ENCODE results near the gene SYNJ2.

Gene SYNJ2

DNA sequence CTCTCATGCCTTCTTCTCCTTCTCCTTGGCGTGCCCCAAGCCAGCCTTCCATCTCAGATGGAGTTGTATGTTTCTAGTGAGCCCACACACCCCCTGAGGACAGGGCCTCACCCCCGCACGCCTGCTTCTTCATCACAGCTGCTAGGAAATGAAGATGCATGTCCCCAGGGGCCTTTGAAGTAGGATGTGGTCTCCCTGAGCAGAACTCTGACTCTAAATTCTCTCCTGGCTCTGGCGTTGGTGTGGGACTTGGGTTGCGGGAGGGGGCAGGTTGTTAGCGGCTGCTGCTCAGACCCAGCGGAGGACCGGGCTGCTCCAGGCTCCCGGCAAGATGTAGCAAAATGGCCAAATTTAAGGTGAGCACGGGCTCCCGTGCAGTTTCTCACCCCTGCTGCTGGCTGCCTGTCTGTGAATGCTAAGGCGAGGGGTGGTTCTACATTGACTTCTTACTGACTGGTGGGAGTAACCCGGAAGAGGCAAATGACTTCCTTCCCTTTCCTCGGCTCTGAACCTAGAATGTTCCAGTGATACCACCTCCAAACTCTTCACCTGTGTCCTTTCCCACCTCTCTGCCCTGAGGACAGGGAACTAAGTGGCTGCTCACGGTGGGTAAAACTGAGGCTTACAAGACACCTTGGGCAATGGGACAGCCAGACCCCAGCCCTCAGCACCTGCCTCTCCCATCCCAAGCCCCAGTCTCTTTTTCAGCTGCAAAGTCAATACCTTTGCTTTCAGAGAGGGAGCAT is 8.8 kb downstream of the SYNJ2 start:
- peaks cover 80% of the 10 kb centered on the region for H3K79me2 ChIP-seq (ENCODE audit: low read length)
- H3F3A ChIP-seq (ENCODE audit: insufficient read depth, low read length): no peaks in the 10 kb centered on the region
- H3K9me2 ChIP-seq (replicated peaks; ENCODE audit: insufficient read depth, low read length): no peaks in the 10 kb centered on the region
- H3K36me3 ChIP-seq (replicated peaks; ENCODE audit: insufficient read depth, low read length): no peaks in the 10 kb centered on the region
- no peak overlapping the region for H3K4me2 ChIP-seq (ENCODE audit: low read depth, low read length)
- no peaks in the 10 kb centered on the region for H3K27me3 ChIP-seq (replicated peaks; ENCODE audit: insufficient read depth, low read length)
- H3K4me3 ChIP-seq (ENCODE audit: low read length): no peak overlapping the region
- no peaks in the 10 kb centered on the region for H4K20me1 ChIP-seq (ENCODE audit: insufficient read depth, low read length)
- DNase-seq: no peak
- no peak overlapping the region for H3K9ac ChIP-seq (ENCODE audit: low read length)
- no peak overlapping the region for H3K27ac ChIP-seq (ENCODE audit: low read length)
- H3K9me3 ChIP-seq (replicated peaks; ENCODE audit: insufficient read depth, low read length): no peaks in the 10 kb centered on the region
- TF ChIP-seq EZH2 (optimal IDR thresholded peaks at IDR 0.05; ENCODE audit: low read depth, low read length) (no peak), EZH2phosphoT487 (IDR thresholded peaks at IDR 0.05; ENCODE audit: low read length) (no peak)
- TF ChIP-seq, protein P1, sequence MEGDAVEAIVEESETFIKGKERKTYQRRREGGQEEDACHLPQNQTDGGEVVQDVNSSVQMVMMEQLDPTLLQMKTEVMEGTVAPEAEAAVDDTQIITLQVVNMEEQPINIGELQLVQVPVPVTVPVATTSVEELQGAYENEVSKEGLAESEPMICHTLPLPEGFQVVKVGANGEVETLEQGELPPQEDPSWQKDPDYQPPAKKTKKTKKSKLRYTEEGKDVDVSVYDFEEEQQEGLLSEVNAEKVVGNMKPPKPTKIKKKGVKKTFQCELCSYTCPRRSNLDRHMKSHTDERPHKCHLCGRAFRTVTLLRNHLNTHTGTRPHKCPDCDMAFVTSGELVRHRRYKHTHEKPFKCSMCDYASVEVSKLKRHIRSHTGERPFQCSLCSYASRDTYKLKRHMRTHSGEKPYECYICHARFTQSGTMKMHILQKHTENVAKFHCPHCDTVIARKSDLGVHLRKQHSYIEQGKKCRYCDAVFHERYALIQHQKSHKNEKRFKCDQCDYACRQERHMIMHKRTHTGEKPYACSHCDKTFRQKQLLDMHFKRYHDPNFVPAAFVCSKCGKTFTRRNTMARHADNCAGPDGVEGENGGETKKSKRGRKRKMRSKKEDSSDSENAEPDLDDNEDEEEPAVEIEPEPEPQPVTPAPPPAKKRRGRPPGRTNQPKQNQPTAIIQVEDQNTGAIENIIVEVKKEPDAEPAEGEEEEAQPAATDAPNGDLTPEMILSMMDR (IDR thresholded peaks at IDR 0.05; ENCODE audit: low read length): no peak
- H3K4me1 ChIP-seq (ENCODE audit: low read length): no peaks in the 10 kb centered on the region
- no peak overlapping the region for H2AFZ ChIP-seq (ENCODE audit: low read length)

DNA sequence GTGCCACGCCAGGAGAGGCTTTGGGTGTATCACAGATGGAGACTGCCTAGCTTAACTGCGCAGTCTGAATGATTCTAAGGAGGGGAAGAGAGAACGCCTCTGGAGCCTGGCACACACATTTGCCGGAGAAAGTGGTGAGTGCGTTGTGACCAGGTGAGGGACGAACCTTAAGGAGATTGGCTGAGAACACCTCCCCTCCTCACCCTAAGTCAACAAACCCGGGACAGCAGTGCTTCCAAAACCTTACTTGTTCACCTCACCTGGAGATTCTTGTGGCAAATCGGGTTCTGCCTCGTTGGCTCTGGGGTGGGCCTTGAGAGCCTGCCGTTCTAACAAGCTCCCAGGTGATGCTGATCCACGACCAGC is 9.4 kb downstream of the SYNJ2 start:
- Histone ChIP-seq H3K9ac (ENCODE audit: low read length) (no peak overlapping the region), H3K79me2 (ENCODE audit: low read length) (peaks cover 80% of the 10 kb centered on the region), H3K27me3 (replicated peaks; ENCODE audit: insufficient read depth, low read length) (no peaks in the 10 kb centered on the region), H4K20me1 (ENCODE audit: insufficient read depth, low read length) (no peaks in the 10 kb centered on the region), H3K4me2 (ENCODE audit: low read depth, low read length) (no peak overlapping the region), H3K9me2 (replicated peaks; ENCODE audit: insufficient read depth, low read length) (no peaks in the 10 kb centered on the region), H3F3A (ENCODE audit: insufficient read depth, low read length) (no peaks in the 10 kb centered on the region), H3K4me1 (ENCODE audit: low read length) (no peaks in the 10 kb centered on the region), H3K36me3 (replicated peaks; ENCODE audit: insufficient read depth, low read length) (no peaks in the 10 kb centered on the region), H3K4me3 (ENCODE audit: low read length) (no peak overlapping the region), H3K9me3 (replicated peaks; ENCODE audit: insufficient read depth, low read length) (no peaks in the 10 kb centered on the region), H2AFZ (ENCODE audit: low read length) (no peak overlapping the region), H3K27ac (ENCODE audit: low read length) (no peak overlapping the region)
- DNase-seq: no peak
- no peak for TF ChIP-seq EZH2 (optimal IDR thresholded peaks at IDR 0.05; ENCODE audit: low read depth, low read length)
- TF ChIP-seq, protein P1 (IDR thresholded peaks at IDR 0.05; ENCODE audit: low read length): no peak
- TF ChIP-seq EZH2phosphoT487 (IDR thresholded peaks at IDR 0.05; ENCODE audit: low read length): no peak

DNA sequence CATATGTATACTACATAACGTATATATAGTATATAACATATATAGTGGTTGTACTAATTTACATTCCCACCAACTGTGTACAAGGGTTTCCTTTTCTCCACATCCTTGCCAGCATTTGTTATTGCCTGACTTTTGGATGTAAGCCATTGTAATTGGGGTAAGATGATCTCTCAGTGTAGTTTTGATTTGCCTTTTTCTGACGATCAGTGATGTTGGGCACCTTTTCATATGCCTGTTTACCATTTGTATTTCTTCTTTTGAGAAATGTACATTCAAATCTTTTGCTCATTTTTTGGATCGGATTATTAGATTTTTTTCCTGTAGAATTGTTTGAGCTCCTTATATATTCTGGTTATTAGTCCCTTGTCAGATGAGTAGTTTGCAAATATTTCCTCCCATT is 11.4 kb downstream of the SYNJ2 start:
- no peak overlapping the region for H3K27ac ChIP-seq (ENCODE audit: low read length)
- no peaks in the 10 kb centered on the region for H3K9me3 ChIP-seq (replicated peaks; ENCODE audit: insufficient read depth, low read length)
- H3K79me2 ChIP-seq (ENCODE audit: low read length): peaks cover 67% of the 10 kb centered on the region
- H3K27me3 ChIP-seq (replicated peaks; ENCODE audit: insufficient read depth, low read length): no peaks in the 10 kb centered on the region
- no peaks in the 10 kb centered on the region for H3K9me2 ChIP-seq (replicated peaks; ENCODE audit: insufficient read depth, low read length)
- TF ChIP-seq EZH2 (optimal IDR thresholded peaks at IDR 0.05; ENCODE audit: low read depth, low read length): no peak
- no peak overlapping the region for H3K9ac ChIP-seq (ENCODE audit: low read length)
- H2AFZ ChIP-seq (ENCODE audit: low read length): no peak overlapping the region
- H3K4me3 ChIP-seq (ENCODE audit: low read length): no peak overlapping the region
- no peaks in the 10 kb centered on the region for H3K4me1 ChIP-seq (ENCODE audit: low read length)
- no peak for DNase-seq
- H4K20me1 ChIP-seq (ENCODE audit: insufficient read depth, low read length): no peaks in the 10 kb centered on the region
- no peak overlapping the region for H3K4me2 ChIP-seq (ENCODE audit: low read depth, low read length)
- no peaks in the 10 kb centered on the region for H3K36me3 ChIP-seq (replicated peaks; ENCODE audit: insufficient read depth, low read length)
- H3F3A ChIP-seq (ENCODE audit: insufficient read depth, low read length): no peaks in the 10 kb centered on the region

DNA sequence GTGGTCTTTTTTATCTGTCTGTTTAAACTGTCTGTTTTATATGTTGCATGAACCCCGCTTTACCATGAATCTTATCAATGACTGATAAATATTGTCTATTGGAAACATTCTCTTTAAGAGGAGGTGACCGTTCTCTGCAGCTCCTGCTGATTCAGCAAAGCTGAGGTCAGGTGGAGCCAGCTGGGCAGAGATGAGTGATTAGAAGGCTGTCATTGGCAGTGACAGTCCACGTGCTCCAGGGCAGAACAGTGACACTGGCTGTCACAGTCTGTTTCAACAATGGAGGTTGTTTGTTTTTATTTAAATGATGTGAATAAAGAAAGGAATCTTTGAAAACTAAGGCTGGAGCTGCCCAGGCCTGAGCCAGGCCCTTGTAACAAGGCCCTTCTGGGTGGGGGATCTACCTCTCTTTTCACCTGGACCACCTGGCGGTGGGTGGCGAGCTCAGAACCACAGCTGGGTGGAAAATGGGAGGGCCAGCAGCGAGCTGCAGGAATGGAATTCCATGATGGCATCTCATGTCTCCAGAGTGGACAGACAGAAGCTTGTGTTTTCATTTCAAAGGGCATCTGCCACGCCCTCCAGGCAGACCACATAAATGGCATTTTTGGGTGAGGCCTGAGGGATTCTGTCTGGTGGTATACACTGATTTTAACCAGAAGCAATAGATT is 12.6 kb downstream of the SYNJ2 start:
- no peak overlapping the region for H3K4me3 ChIP-seq (ENCODE audit: low read length)
- no peak overlapping the region for H3K4me2 ChIP-seq (ENCODE audit: low read depth, low read length)
- TF ChIP-seq, protein P1 (IDR thresholded peaks at IDR 0.05; ENCODE audit: low read length): no peak
- no peak for TF ChIP-seq EZH2 (optimal IDR thresholded peaks at IDR 0.05; ENCODE audit: low read depth, low read length)
- TF ChIP-seq EZH2phosphoT487 (IDR thresholded peaks at IDR 0.05; ENCODE audit: low read length): no peak

More for the DNA sequence above, 12.6 kb downstream of the SYNJ2 start:
- Histone ChIP-seq H4K20me1 (ENCODE audit: insufficient read depth, low read length) (no peaks in the 10 kb centered on the region), H2AFZ (ENCODE audit: low read length) (no peak overlapping the region), H3K4me1 (ENCODE audit: low read length) (no peaks in the 10 kb centered on the region), H3K79me2 (ENCODE audit: low read length) (peaks cover 60% of the 10 kb centered on the region), H3K27ac (ENCODE audit: low read length) (no peak overlapping the region), H3K36me3 (replicated peaks; ENCODE audit: insufficient read depth, low read length) (no peaks in the 10 kb centered on the region), H3F3A (ENCODE audit: insufficient read depth, low read length) (no peaks in the 10 kb centered on the region), H3K9me2 (replicated peaks; ENCODE audit: insufficient read depth, low read length) (no peaks in the 10 kb centered on the region), H3K27me3 (replicated peaks; ENCODE audit: insufficient read depth, low read length) (no peaks in the 10 kb centered on the region), H3K9me3 (replicated peaks; ENCODE audit: insufficient read depth, low read length) (no peaks in the 10 kb centered on the region), H3K9ac (ENCODE audit: low read length) (no peak overlapping the region)
- peak; percentile 7 for DNase-seq

Measured in MM.1S (cell line).